ENCODE data around the gene ZSCAN5B.
"Not testable (repeated sequence)": the region's sequence is repeated elsewhere in the genome, so short reads cannot be mapped to it uniquely, and the experiment has no call there.

Gene ZSCAN5B

DNA sequence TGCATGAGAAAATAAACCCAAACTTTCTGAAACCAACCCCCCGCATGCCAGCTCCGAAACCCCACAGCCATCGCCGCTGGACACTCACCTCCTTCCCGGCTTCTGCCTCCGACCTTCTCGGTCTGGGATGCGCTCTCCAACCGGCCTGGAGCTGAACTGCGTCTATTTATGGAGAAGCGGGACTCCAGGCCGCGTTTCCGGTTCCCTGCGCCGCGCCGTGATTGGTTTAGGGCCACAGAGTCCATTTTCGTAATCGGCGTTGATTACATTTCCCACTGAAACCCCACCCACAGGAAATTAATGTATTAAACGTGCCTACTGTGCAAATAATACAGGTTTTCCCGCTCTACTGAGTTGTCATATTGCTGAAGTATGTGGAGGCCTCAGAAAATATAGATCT, at the start of gene ZSCAN5B:
TSS of gene ZSCAN5B (minus strand) at position 138 of the 400 bp plus-strand sequence. CDS start 4,731 bp downstream, outside the sequence.
- not testable (repeated sequence) for DNase-seq

DNA sequence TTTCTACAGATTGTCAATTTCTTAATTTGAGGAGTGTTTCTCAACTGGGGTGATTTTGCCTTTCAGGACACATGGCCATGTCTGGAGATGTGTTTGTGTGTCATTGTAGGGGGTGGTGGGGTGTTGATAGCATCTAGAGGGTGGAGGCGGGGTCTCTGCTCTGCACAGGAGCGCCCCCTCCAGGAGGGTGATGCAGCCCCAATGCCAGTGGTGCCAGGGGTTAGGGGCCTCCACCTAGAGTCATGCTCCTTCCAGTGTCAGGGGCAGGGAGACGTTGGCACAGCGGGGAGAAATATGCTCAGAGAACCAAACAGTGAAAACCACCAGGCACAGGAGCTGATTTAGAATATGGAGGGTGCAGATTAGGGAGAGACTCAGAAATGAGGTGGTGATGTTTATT, 48.2 kb upstream of the ZSCAN5B start:
- not testable (repeated sequence) for DNase-seq

- DNase-seq, result no peak
Observed at GRCh38 chr19:56245121-56245740, 47.6 kb upstream of the ZSCAN5B start.

GRCh38 chr19:56223481-56223880, 25.9 kb upstream of the ZSCAN5B start:
- DNase-seq, result no peak

GRCh38 chr19:56222901-56223300, 25.3 kb upstream of the ZSCAN5B start:
- no peak for DNase-seq

- DNase-seq, result no peak
Observed at GRCh38 chr19:56221851-56222250, 24.3 kb upstream of the ZSCAN5B start.

GRCh38 chr19:56221442-56221841, 23.9 kb upstream of the ZSCAN5B start:
- DNase-seq, result not testable (repeated sequence)

DNA sequence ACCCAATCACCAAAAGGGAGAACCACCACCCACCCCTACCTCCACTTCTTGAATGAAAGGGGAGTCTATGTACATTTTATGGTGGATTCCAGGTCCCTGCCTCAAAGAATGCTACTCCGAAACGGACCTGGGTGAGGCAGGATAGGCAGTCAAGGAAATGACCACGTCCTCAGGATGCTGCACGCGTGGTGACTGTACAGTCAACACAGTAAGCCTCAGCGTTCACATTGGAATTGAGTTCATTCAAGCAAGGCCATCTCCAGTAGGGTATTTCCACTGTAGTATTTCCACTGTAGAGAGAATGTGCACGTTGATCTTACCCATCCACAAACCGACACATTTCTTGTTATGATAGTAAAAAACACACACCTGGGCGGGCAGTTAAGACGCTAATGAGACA, 21.4 kb upstream of the ZSCAN5B start:
- no peak for DNase-seq

GRCh38 chr19:56217039-56217949, 19.7 kb upstream of the ZSCAN5B start:
- no peak for DNase-seq

DNA sequence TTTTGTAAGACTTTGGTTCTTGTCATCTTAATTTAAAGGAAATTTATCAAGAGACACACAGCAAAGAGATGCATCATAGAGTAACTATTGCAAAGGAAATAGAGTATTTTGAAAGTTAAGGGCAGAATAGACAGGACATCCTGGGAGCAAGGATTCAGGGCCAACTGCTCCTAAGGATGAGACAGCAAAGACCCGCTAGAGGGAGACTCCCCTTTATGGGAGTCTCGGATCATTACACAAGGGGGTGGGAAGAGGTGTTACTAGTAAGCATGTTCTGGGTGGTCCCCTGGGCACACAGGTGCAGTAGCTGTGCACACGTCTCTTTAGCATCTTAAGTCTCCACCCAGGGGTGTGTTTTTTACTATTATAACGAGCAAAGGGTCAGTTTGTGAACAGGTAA, 14.1 kb upstream of the ZSCAN5B start:
- no peak for DNase-seq

DNA sequence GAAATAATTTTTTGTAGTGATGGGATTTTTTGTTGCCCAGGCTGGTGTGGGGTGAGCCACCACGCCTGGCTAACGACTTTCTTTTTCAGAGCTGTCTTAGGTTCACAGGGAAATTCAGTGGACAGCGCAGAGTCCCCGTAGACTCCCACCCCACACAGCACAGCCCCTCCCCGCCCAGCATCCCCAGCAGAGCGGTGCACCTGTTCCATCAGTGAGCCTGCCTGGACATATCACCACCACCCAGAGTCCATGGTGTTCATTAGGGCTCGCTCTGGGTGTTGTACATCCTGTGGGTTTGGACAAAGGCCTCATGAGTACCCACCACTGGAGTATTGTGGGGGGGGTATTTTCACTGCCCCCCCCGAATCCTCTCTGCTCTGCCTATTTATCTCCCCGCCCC, 12.5 kb upstream of the ZSCAN5B start:
- not testable (repeated sequence) for DNase-seq

- DNase-seq, result no peak
Observed at GRCh38 chr19:56209091-56209490, 11.5 kb upstream of the ZSCAN5B start.

DNA sequence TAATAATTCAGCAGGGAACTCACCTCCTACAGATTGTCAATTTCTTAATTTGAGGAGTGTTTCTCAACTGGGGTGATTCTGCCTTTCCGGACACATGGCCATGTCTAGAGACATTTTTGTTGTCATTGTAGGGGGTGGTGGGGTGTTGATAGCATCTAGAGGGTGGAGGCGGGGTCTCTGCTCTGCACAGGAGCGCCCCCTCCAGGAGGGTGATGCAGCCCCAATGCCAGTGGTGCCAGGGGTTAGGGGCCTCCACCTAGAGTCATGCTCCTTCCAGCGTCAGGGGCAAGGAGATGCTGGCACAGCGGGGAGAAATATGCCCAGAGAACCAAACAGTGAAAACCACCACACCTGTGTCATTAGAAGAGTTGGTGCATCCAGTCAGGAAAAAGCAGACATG, 10.0 kb upstream of the ZSCAN5B start:
- not testable (repeated sequence) for DNase-seq

DNA sequence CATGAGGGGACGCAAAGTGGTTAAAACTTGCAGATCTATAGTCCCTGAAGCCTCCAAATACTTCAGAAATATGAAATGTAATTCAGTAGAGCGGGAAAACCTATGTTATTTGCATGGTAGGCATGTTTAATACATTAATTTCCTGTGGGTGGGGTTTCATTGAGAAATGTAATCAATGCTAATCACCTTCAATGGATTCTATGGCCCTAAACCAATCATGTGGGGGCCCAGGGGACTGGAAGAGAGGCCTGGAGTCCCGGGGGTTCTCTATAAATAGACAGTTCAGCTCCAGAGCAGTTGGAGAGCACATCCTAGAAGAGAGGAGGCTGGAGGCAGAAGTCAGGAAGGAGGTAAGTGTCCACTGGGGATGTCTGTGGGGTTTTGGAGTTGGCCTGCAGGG, 4.4 kb upstream of the ZSCAN5B start, which contains the start of gene ZSCAN5C:
TSS of gene ZSCAN5C (plus strand) at position 301 of the 400 bp plus-strand sequence. CDS start 3,641 bp downstream, outside the sequence.
- no peak for DNase-seq

- no peak for DNase-seq
Observed at GRCh38 chr19:56199687-56200086, 2.1 kb upstream of the ZSCAN5B start.

DNA sequence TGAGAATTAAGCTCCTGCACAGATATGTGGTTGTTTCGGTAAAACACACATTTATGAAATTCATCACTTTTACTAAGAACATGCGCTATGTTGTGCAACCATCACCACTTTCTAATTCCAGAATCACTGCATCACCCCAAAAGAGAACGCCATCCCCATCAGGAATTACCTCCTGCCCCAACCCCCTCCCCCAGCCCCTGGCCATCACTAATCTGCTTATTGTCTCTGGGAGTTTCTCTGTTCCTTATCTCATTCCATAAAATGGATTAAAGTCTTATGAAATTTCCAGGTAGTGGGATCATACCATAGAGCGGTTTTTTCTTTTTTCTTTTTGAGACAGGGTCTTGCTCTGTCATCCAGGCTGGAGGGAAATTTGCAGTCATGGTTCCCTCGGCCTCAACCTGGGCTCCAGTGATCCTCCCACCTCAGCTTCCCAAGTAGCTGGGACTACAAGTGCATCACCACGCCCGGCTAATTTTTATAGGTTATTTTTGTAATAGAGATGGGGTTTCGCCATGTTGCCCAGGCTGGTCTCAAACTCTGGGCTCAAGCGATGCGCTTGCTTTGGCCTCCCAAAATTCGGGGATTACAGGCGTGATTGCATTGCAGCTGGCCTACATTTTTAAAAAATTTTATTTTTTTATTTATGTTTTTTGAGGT, 3.5 kb downstream of the ZSCAN5B start:
- no peak for DNase-seq

- DNase-seq, result no peak
Observed at GRCh38 chr19:56191711-56192110, 5.9 kb downstream of the ZSCAN5B start.

- no peak for DNase-seq
Observed at GRCh38 chr19:56191115-56191514, 6.5 kb downstream of the ZSCAN5B start.

- DNase-seq, result no peak
Observed at GRCh38 chr19:56189785-56190184, 7.8 kb downstream of the ZSCAN5B start.

DNA sequence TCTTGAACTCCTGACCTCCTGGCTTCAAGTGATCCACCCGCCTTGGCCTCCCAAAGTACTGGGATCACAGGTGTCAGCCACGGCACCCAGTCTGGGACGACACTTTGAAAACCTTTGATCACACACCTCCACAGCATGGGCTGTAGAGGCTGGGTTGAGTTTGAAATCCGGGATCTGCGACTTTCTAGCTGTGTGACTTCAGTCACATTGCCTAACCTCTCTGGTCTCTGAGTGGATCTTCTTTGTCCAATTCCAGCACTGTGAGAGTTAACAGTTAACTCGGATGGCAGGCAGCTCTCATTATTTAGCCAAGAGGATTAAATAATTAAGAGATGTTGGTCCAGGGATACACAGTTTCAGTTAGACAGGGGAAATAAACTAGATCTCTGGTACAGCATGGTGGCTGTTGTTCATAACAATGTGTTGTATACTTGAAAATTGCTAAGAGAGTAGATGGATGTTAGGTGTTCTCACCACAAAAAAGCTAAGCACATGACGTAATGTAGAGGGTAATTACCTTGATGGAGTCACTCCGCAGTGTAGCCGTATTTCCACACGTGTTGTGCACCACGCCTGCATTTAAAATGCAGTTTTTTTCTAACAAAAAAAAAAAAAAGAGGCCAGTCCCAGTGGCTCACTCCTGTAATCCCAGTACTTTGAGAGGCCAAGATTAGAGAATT, 19.9 kb downstream of the ZSCAN5B start:
- no peak for DNase-seq

DNA sequence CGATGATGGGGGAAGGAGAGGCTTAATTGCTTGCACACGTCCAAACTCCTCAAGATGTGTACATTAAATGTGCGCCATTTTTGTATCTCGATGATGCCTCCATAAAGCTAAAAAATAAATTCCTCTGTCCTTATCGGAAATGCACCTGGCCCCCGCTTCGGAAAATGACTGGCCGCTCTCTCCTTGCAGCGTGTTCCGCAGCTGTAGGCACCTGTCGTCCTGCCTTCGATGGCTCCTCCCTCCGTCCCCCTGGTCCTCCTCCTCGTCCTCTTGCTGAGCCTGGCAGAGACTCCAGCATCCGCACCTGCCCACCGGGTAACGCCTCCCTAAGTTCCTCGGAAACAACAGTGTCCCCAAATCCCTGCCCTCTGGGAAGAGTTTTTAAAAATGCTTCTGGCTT, 20.7 kb downstream of the ZSCAN5B start:
- DNase-seq, result no peak

DNA sequence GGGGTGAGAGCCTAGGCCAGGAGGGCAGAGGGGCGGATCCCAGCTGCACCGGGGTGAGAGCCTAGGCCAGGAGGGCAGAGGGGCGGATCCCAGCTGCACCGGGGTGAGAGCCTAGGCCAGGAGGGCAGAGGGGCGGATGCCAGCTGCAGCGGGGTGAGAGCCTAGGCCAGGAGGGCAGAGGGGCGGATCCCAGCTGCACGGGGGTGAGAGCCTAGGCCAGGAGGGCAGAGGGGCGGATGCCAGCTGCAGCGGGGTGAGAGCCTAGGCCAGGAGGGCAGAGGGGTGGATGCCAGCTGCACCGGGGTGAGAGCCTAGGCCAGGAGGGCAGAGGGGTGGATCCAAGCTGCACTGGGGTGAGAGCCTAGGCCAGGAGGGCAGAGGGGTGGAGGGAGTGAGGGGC, 21.3 kb downstream of the ZSCAN5B start:
- not testable (repeated sequence) for DNase-seq

DNA sequence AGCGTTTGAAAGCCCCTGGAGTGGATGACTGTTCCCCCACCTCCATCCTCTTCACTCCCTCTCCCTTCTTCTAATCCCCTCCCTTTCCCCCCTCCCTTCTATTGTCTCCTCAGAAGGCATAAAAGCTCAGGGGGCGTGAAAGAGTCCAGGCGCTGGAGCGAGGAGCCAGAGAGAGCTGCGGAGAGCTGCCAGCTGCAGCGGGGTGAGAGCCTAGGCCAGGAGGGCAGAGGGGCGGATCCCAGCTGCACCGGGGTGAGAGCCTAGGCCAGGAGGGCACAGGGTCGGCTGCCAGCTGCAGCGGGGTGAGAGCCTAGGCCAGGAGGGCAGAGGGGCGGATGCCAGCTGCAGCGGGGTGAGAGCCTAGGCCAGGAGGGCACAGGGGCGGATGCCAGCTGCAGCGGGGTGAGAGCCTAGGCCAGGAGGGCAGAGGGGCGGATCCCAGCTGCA, 21.7 kb downstream of the ZSCAN5B start, which contains the start of gene GALP:
TSS of gene GALP (plus strand) at position 148 of the 447 bp plus-strand sequence. CDS start 1,101 bp downstream, outside the sequence.
- not testable (repeated sequence) for DNase-seq
